HepG2 (cell line): ENCODE data around the gene SYVN1. TPM values are rescaled to one million over a fixed set of nuclear protein-coding genes. Genes with fewer than 3 reads are reported as not detected.

Experiments used
- CEBPZ ChIP-seq: IDR thresholded peaks from 2 replicates; pipeline ENCODE4 v1.6.1; 2012; ENCODE audit warnings: low read length, improper control_type of control experiment
- FOXP1 ChIP-seq, 2 experiments: fragments of 450-650 bp in 1 of 2; IDR thresholded peaks; 2 replicates each; pipeline ENCODE4 v1.6.1; 2017 to 2018; ENCODE audit warnings: antibody characterized with exemption in 1 of 2
- HDAC1 ChIP-seq: sonication (generic); formaldehyde crosslinking; IDR thresholded peaks from 2 replicates; pipeline ENCODE4 v1.5.1; 2020; ENCODE audit warnings: mild to moderate bottlenecking, missing genetic modification reagents
- ISL2 ChIP-seq: sonication (generic); formaldehyde crosslinking; IDR thresholded peaks from 2 replicates; pipeline ENCODE4 v1.5.0; 2020; ENCODE audit warnings: missing genetic modification reagents
- MED1 ChIP-seq: sonication (generic); formaldehyde crosslinking; IDR thresholded peaks from 2 replicates; pipeline ENCODE4 v1.4.0; 2020; ENCODE audit warnings: missing genetic modification reagents
- PBX2 ChIP-seq: IDR thresholded peaks from 2 replicates; pipeline ENCODE4 v1.6.1; 2016; ENCODE audit warnings: control low read depth
- PITX1 ChIP-seq: sonication (generic); formaldehyde crosslinking; IDR thresholded peaks from 2 replicates; pipeline ENCODE4 v1.5.1; 2020; ENCODE audit warnings: mild to moderate bottlenecking, missing genetic modification reagents
- RAD51 ChIP-seq: fragments of 450-650 bp; IDR thresholded peaks from 2 replicates; pipeline ENCODE4 v1.6.1; 2016; ENCODE audit warnings: borderline replicate concordance
- REST ChIP-seq, 2 experiments: IDR thresholded peaks; 2 replicates each; pipeline ENCODE4 v1.6.1; 2011 to 2012; ENCODE audit warnings: low read length in 2 of 2, borderline replicate concordance in 1 of 2, low read depth in 1 of 2, mild to moderate bottlenecking in 1 of 2, moderate library complexity in 1 of 2
- SKIL ChIP-seq: sonication (generic); formaldehyde crosslinking; IDR thresholded peaks from 2 replicates; pipeline ENCODE4 v1.8.0; 2022; ENCODE audit warnings: missing genetic modification reagents, mild to moderate bottlenecking, moderate library complexity, borderline replicate concordance
- ZBTB8A ChIP-seq: sonication (generic); formaldehyde crosslinking; IDR thresholded peaks from 2 replicates; pipeline ENCODE4 v1.4.0; 2020; ENCODE audit warnings: mild to moderate bottlenecking, low read depth, missing genetic modification reagents, borderline replicate concordance
- ZNF263 ChIP-seq: sonication (generic); formaldehyde crosslinking; IDR thresholded peaks from 2 replicates; pipeline ENCODE4 v1.4.0; 2020; ENCODE audit warnings: missing genetic modification reagents
- ZNF574 ChIP-seq: sonication (generic); formaldehyde crosslinking; IDR thresholded peaks from 2 replicates; pipeline ENCODE4 v1.4.0; 2020; ENCODE audit warnings: missing genetic modification reagents
- ZNF776 ChIP-seq: sonication (generic); formaldehyde crosslinking; IDR thresholded peaks from 2 replicates; pipeline ENCODE4 v1.4.0; 2020; ENCODE audit warnings: mild to moderate bottlenecking, missing genetic modification reagents
- polyA plus RNA-seq, 8 experiments: library from polyadenylated mRNA; depleted of rRNA in 3 of 8; stranded (reverse) in 7 of 8; unstranded in 1 of 8; fragments of >200 nt; fragmentation: Illumina TruSeq in 4 of 8; extraction: Trizol in 4 of 8; gene quantifications; 2 replicates each; pipeline versions ENCODE4 v1.2.1 to v1.2.3, GENCODE V29; 2011 to 2016; ENCODE audit warnings: low read depth in 4 of 8, missing spikeins in 1 of 8, mixed read lengths in 1 of 8; ENCODE audit not compliant: insufficient read depth in 1 of 8
- total RNA-seq, 5 experiments: library from RNA; depleted of rRNA; stranded (reverse); fragments of >200 nt; fragmentation: Illumina TruSeq; extraction: Trizol; gene quantifications; 2 replicates each; pipeline ENCODE4 v1.2.3, GENCODE V29; 2016; ENCODE audit warnings: low read depth in 1 of 5

Gene SYVN1
- total and polyA plus RNA-seq, 2 of the 13 experiments (the other 11 are each of a cell fraction or from before 2014, with no cell fraction given): 10.3 to 22.5 TPM

- TF ChIP-seq ZNF574 (CRISPR knock-in tag): peak; percentile 92
- TF ChIP-seq HDAC1 (CRISPR knock-in tag): peak; percentile 100
- no peak for TF ChIP-seq PITX1
- TF ChIP-seq ZBTB8A: no peak
- no peak for TF ChIP-seq ZNF776
- no peak for TF ChIP-seq PBX2 (CRISPR knock-in tag)
- peak; percentile 73 for TF ChIP-seq SKIL (CRISPR knock-in tag)
- no peak for TF ChIP-seq RAD51
- TF ChIP-seq MED1 (CRISPR knock-in tag): peak; percentile 73
- no peak for TF ChIP-seq FOXP1 (IDR thresholded peaks at IDR 0.05)
- no peak for TF ChIP-seq FOXP1 (CRISPR knock-in tag; IDR thresholded peaks at IDR 0.05)
- no peak for TF ChIP-seq CEBPZ
- TF ChIP-seq REST (IDR thresholded peaks at IDR 0.05; ENCODE audit: borderline replicate concordance in 1 of 2, low read depth in 1 of 2, low read length in 2 of 2): no peak
- TF ChIP-seq ZNF263 (CRISPR knock-in tag): no peak
- no peak for TF ChIP-seq ISL2 (CRISPR knock-in tag)
These were observed 50.3 kb downstream of the SYVN1 start, which contains the start of the genes CDCA5 and ZFPL1 (continued) for GRCh38 chr11:65083834-65084597.
